NCI-H2171 (cell line): ENCODE data around the gene EGLN3.
"Not testable (repeated sequence)": the region's sequence is repeated elsewhere in the genome, so short reads cannot be mapped to it uniquely, and the experiment has no call there.

Experiments used
- DNase-seq: peaks from one replicate; lab custom pipeline; 2025; lab: John Stamatoyannopoulos, UW

The EGLN3 gene

DNA sequence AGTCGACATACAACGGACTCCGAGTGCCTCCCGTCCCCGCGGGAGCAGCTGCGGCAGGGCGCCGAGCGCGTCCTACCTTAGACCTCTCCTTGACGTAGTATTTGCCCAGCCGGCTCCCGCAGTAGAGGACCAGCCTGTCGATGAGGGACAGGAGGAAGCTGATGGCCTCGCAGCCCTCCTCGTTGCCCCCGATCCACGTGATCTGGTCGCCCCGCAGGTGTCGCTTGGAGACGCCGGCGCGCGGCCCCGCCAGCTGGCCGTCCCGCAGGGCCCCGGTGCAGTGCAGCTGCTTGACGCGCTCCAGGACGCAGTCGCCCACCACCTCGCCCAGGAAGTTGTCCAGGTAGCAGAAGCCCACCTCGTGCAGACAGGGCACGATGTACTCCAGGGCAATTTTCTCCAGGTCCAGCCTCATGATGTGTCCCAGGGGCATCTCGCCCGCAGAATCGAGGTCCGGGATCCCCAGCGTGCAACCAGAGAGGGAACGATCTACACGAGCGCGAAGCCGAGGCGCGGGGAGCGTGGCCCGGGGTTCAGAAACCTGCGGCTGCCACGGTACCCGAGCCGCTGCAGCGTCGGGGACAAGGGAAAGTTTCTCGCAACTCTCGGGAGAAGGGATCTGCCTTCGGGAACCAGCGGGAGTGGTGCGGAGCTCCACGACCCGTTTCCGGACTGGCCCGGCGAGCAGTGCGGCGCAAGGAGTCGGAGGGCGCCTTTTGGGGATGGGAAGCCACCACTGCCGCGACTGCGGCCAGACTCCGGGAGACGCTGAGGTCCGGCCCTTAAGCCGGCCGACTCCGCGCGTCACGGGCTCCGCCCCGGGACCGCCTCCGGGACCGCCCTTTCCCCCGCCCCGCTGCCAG lies at the start of gene EGLN3:
Gene EGLN3, minus strand, starts transcription at position 755 of the 863 bp plus-strand sequence. Its CDS starts 322 bp downstream, at position 433.
- DNase-seq, result peak; percentile 69

DNA sequence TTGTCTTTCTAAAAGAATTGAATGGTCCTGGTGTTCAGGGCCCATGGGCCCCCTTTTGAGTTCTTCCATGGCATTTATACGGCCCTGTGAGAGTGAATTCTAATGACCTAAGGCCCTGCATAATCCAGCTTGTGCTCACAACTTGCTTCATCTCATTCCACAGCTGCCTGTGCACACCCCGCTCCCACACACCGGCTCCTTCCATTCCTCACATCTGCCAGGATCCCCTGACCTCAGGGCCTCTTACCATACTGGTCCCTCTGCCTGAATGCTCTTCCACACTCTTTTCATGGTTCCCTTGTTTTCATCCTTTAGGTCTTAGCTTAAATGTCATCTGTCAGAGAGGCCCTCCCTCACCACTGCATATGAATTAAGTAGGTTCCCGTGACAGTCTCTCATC lies 49.5 kb upstream of the EGLN3 start:
- DNase-seq, result no peak

DNA sequence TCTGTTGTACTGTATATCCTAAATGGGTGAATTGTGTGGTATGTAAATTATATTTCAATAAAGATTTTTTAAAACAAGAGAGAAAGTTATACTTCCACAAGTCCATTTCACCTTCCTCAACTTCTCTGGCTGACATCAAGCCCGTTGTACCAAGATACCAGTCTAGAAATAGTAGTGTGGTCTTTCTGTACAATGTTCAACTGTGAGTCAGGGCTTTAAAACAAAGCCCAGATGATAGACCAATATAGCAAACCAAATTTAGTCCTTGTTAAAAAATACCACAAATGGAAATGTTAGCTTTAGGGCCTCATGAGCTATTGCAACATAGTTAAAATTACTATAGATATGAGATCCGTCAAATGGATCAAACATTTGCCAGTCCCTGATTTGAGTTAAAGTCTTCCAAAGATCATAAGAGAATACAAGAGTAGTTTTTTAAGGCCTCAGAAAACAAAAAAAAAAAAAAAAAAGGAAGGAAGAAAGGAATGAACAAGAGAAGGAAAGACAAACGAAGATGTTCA lies 49.0 kb upstream of the EGLN3 start:
- no peak for DNase-seq

- DNase-seq, result no peak
Observed at GRCh38 chr14:33997611-33998010, 46.7 kb upstream of the EGLN3 start.

GRCh38 chr14:33996462-33996861 lies 45.6 kb upstream of the EGLN3 start:
- peak; percentile 67 for DNase-seq

- no peak for DNase-seq
Observed at GRCh38 chr14:33993246-33993645, 42.4 kb upstream of the EGLN3 start.

DNA sequence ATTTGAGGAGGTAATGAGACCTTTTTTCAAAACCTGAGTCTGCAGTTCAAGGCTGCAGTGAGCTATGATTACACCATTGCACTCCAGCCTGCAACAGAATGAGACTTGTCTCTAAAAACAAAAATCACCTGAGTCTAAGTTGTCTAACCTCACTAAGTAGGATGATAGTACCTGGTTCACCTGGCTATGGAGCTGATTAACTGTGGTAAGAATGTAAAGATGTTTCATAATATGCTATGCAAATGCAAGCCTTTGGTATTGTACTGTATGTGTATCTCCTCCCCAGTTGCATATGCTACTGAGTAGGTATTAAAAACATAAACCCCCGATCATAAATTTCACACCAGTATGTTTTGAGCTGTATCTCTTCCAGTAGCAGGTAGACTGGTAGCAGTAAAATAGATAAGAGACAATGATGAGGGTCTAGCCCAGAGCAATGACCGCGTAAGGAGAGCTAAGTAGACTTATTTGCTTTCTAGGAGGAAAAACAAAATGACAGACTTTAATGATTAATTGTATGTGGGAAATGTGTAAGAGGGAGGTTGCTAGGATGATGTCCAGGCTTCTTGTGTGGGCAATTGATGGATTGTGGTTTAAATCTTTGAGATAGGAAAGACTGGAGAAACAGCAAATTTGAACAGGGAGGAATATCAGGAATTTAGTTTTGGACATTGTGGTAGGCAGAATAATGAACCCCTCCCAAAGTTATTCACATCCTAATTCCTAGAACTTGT lies 41.6 kb upstream of the EGLN3 start:
- no peak for DNase-seq

- DNase-seq, result no peak
Observed at GRCh38 chr14:33990790-33991189, 39.9 kb upstream of the EGLN3 start.

- no peak for DNase-seq
Observed at GRCh38 chr14:33987565-33988080, 36.7 kb upstream of the EGLN3 start.

DNA sequence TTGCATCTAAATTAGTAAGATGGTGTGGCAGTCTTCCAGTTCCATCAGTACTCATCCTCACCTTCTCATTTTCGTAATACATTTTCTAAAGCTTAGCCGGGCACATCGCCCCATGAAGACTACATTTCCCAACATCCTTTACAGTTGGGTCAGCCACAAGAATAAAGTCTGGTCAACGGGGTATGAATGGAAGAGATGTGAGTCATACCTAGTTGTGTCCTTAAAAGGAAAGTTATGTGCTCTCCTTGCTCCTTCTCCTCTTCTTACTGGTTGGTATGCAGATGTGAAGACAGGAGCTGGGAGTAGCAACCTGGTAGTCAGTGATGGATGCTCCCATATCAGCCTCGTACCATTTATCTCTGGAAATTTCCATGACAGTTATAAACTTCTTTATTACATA lies 35.9 kb upstream of the EGLN3 start:
- no peak for DNase-seq

GRCh38 chr14:33985242-33985641 lies 34.4 kb upstream of the EGLN3 start:
- no peak for DNase-seq

GRCh38 chr14:33979613-33980276 lies 28.9 kb upstream of the EGLN3 start:
- DNase-seq, result no peak

DNA sequence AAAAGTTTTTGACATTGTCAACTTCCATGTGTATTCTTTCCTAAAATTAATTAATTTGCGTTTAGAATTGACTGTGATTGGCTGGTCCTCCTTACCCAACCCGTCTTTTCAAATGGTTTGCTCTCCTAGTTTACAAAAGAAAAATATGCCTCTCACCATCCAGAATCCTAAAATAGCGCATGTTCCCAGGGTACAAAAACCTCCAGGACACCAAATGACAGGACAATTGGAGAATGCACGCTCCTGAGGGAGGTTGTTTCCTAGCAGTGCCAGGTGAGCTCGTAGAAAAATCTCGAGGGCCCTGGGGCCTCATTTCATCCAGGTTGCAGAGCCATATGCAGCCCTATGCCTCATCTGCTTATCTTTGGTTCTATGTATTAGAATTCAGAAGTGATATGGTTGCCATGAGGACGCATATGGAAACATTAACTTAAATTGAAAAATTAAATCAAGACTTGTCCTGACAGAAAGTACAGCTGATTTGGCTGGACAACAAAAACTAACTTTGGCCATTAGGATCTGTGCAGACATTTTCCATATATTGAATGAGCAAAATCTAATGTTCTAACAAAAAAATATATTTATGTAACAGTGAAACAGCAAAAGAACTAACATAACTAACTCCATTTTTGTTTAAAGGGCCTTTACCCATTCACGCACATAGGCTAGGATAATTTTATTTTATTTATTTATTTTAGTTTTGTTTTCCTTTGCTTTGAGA lies 28.2 kb upstream of the EGLN3 start:
- DNase-seq, result no peak

- no peak for DNase-seq
Observed at GRCh38 chr14:33972583-33973081, 21.8 kb upstream of the EGLN3 start.

DNA sequence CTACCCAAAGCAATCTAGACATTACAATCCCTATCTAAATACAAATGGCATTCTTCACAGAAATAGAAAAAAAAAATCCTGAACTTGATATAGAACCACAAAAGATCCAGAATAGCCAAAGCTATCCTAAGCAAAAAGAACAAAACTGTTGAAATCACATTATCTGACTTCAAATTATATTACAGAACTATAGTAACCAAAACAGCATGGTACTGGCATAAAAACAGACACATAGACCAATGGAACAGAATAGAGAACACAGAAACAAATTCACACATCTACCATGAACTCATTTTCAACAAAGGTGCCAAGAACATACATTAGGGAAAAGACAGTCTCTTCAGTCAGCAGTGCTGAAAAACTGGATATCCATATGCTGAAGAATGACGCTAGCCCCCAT lies 19.0 kb upstream of the EGLN3 start:
- not testable (repeated sequence) for DNase-seq

GRCh38 chr14:33968722-33969121 lies 17.8 kb upstream of the EGLN3 start:
- DNase-seq, result no peak

DNA sequence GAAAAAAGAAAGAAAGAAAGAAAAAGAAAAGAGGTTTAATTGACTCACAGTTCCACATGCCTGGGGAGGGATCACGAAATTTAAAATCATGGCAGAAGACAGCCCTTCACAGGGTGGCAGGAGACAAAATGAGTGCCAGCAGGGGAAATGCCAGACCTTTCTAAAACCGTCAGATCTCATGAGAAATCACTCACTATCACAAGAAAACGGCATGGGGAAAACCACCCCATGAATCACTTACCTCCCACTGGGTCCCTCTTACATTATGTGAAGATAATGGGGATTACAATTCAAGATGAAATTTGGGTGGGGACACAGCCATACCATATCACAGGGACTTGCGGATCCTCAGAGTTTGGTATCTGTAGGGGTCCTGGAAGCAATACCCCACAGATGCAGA lies 16.3 kb upstream of the EGLN3 start:
- DNase-seq, result no peak

- DNase-seq, result no peak
Observed at GRCh38 chr14:33966276-33966675, 15.4 kb upstream of the EGLN3 start.

- no peak for DNase-seq
Observed at GRCh38 chr14:33964599-33965317, 13.9 kb upstream of the EGLN3 start.

- DNase-seq, result no peak
Observed at GRCh38 chr14:33963892-33964291, 13.0 kb upstream of the EGLN3 start.

DNA sequence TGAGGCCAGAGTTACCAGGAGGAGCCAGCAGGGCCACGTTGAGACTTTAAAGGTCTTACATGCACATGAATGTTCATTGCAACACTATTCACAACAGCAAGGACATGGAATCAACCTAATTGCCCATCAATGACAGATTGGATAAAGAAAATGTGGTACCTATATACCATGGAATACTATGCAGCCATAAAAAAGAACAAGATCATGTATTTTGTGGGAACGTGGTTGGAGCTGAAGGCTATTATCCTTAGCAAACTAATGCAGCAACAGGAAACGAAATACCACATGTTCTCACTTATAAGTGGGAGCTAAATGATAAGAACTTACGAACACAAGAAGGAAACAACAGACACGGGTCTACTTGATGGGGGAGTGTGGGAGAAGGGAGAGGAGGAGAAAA lies 11.6 kb upstream of the EGLN3 start:
- not testable (repeated sequence) for DNase-seq
